Measurements from ENCODE around the gene NR2F2.

Gene NR2F2

DNA sequence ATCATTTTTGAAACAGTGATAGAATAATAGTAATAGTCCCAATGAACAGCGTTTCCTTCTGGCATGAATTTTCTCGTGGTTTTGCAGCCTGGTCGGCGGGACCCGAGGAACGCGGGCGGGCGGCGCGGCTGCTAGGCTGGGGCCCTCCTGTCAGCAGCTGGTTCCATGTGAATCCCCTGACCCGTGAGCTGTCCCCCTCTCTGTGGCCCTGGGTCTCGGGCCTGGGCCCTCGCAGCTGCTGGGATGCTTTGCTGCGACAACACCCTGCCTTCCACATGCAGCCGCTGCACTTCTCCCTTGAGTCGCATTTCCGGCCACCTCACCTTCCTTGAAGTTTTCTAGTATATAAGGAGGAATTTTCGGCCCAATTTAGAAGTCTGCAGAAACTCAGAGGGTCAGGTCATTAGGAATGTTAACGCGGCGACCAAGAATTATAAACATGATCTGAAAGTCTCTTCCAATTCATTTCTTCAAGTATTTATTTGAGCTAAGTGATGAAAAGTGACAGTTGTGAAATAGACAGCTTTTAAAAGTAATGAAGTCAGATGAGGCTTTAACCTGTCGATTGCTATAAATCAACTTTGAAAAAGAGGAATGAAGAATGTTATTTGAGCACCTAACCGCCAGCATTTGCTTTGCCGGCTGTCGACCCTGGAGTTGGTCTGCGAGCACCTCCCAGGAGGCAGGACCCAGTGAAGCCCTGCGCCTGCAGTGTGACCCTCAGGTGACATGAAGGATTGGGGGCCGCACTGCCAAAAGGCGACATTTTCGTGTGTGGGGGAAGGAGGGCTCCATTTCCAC is 27.7 kb downstream of the NR2F2 start:
- H3K9me3 ChIP-seq (ENCODE audit: control insufficient read depth, insufficient read depth, low read length) = no peaks in the 10 kb centered on the region; the same call in 1 of the 2 replicates
- H3K4me2 ChIP-seq (ENCODE audit: low read length) = no peak overlapping the region
- no peaks in the 10 kb centered on the region for H3K36me3 ChIP-seq (ENCODE audit: control insufficient read depth, low read length)
- H3F3A ChIP-seq (ENCODE audit: control insufficient read depth, insufficient read depth) = no peaks in the 10 kb centered on the region
- peaks cover 15% of the 10 kb centered on the region for H3K27me3 ChIP-seq (ENCODE audit: control insufficient read depth, low read length)
- H4K20me1 ChIP-seq (ENCODE audit: control insufficient read depth, insufficient read depth, low read depth, low read length) = no peaks in the 10 kb centered on the region
- H3K27ac ChIP-seq (ENCODE audit: low read depth, low read length) = no peak overlapping the region
- H3K79me2 ChIP-seq (ENCODE audit: control insufficient read depth, low read length) = no peaks in the 10 kb centered on the region
- H3K9me2 ChIP-seq (replicated peaks; ENCODE audit: control insufficient read depth, low read length) = no peaks in the 10 kb centered on the region
- TF ChIP-seq, protein P1, sequence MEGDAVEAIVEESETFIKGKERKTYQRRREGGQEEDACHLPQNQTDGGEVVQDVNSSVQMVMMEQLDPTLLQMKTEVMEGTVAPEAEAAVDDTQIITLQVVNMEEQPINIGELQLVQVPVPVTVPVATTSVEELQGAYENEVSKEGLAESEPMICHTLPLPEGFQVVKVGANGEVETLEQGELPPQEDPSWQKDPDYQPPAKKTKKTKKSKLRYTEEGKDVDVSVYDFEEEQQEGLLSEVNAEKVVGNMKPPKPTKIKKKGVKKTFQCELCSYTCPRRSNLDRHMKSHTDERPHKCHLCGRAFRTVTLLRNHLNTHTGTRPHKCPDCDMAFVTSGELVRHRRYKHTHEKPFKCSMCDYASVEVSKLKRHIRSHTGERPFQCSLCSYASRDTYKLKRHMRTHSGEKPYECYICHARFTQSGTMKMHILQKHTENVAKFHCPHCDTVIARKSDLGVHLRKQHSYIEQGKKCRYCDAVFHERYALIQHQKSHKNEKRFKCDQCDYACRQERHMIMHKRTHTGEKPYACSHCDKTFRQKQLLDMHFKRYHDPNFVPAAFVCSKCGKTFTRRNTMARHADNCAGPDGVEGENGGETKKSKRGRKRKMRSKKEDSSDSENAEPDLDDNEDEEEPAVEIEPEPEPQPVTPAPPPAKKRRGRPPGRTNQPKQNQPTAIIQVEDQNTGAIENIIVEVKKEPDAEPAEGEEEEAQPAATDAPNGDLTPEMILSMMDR (IDR thresholded peaks at IDR 0.05; ENCODE audit: low read depth, low read length, poor library complexity, severe bottlenecking) = no peak
- TF ChIP-seq EZH2phosphoT487 (IDR thresholded peaks at IDR 0.05; ENCODE audit: borderline replicate concordance, low read length) = no peak
- H3K4me1 ChIP-seq (ENCODE audit: control insufficient read depth, low read length) = peaks cover 4% of the 10 kb centered on the region; the same call in 1 of the 2 replicates
- H3K4me3 ChIP-seq (ENCODE audit: low read length) = no peak overlapping the region

DNA sequence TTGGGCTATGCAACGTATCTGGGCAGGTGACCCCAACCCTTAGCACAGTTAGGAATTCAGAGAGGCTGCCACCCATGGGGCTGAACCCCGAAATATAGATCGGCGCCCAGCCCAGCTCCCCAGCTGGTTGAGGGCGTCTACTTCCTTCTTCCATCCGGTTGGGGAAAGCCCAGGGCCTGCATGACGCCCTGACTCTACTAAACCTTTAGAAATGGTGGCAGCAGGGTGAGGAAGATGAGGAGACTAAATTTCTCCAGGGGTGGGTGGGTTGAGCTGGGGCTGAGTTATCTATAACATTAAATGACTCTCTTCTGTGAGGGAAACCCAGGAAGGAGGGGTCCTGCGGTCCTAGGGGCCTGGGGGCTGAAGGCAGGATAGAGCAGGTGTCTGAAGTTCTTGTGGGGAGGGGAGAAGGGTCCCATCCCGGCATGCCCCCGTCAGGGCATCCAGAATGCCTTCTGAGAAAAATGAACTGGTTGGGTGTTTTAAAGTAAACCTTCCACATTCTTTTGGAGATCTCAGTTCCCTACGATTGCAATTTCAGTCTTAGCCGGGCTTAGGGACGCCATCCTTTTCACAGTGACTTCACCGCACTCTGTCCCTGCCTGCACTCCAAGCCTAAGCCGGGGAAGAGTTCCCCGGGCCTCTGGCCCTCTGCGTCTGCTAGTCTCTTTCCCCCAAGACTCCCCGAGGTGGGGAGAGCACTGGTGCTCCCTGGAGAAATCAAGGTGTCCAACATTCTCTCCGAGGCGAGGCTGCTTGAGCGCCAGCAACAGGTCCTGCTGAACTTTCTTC is 28.5 kb downstream of the NR2F2 start:
- Histone ChIP-seq H3K4me2 (ENCODE audit: low read length) (no peak overlapping the region), H3F3A (ENCODE audit: control insufficient read depth, insufficient read depth) (no peaks in the 10 kb centered on the region), H3K79me2 (ENCODE audit: control insufficient read depth, low read length) (no peaks in the 10 kb centered on the region), H3K36me3 (ENCODE audit: control insufficient read depth, low read length) (no peaks in the 10 kb centered on the region), H3K9me2 (replicated peaks; ENCODE audit: control insufficient read depth, low read length) (no peaks in the 10 kb centered on the region), H4K20me1 (ENCODE audit: control insufficient read depth, insufficient read depth, low read depth, low read length) (no peaks in the 10 kb centered on the region), H3K9me3 (ENCODE audit: control insufficient read depth, insufficient read depth, low read length) (no peaks in the 10 kb centered on the region), H3K27ac (ENCODE audit: low read depth, low read length) (no peak overlapping the region), H3K4me1 (ENCODE audit: control insufficient read depth, low read length) (peaks cover 4% of the 10 kb centered on the region; the same call in 1 of the 2 replicates), H3K27me3 (ENCODE audit: control insufficient read depth, low read length) (peaks cover 15% of the 10 kb centered on the region), H3K4me3 (ENCODE audit: low read length) (no peak overlapping the region)
- TF ChIP-seq EZH2phosphoT487 (IDR thresholded peaks at IDR 0.05; ENCODE audit: borderline replicate concordance, low read length) = no peak
- TF ChIP-seq, protein P1 (IDR thresholded peaks at IDR 0.05; ENCODE audit: low read depth, low read length, poor library complexity, severe bottlenecking) = no peak

DNA sequence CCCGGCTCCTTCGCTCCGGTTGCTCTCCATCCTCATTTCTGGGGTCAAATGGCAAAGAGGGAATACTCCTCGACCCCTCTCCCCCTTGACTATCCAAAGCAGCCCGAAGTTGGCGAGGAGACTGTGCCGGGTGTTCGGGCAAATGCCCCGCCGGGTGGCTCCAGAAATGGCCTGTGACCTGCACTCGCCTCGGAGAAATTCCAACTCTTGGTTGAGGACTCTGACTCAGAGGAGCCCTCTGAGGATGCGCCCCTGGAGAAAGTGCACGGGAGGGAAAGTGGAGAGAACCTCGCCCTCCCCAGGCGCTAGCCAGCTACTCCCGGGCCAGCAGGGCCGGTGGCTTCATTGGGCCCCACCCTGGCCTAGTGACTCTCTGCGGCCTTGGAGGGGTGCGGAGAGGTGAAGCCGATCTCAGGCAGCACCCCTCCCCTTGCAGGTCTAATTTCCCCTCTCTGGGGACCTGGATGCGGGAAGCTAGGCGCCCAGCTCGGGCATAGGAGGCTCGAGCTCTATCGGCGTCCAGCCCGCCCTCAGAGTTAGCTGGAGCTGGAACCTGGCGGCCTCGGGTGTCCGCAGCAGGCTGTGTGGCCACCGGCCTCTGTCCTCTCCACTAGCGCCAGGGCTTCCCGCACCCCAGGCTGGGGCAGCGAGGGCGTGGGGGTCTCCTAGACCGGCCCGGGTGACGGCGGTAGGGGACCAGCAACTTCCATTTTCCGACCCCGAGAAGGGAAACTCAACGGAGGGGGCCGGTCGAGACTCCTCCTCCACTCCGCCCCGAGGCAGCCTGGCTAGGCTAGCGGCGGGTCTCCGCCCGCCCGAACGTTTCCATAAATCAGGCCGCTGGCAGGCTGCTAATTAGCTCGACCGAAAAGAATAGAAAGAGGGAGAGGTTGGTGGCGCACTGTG is 29.4 kb downstream of the NR2F2 start:
- no peak overlapping the region for H3K4me2 ChIP-seq (ENCODE audit: low read length)
- no peaks in the 10 kb centered on the region for H3K9me3 ChIP-seq (ENCODE audit: control insufficient read depth, insufficient read depth, low read length)
- peaks cover 4% of the 10 kb centered on the region; the same call in 1 of the 2 replicates for H3K4me1 ChIP-seq (ENCODE audit: control insufficient read depth, low read length)
- TF ChIP-seq, protein P1 (IDR thresholded peaks at IDR 0.05; ENCODE audit: low read depth, low read length, poor library complexity, severe bottlenecking) = no peak
- TF ChIP-seq EZH2phosphoT487 (IDR thresholded peaks at IDR 0.05; ENCODE audit: borderline replicate concordance, low read length) = no peak
- no peaks in the 10 kb centered on the region for H3K9me2 ChIP-seq (replicated peaks; ENCODE audit: control insufficient read depth, low read length)
- no peaks in the 10 kb centered on the region for H3F3A ChIP-seq (ENCODE audit: control insufficient read depth, insufficient read depth)
- no peak overlapping the region for H3K4me3 ChIP-seq (ENCODE audit: low read length)
- H3K79me2 ChIP-seq (ENCODE audit: control insufficient read depth, low read length) = no peaks in the 10 kb centered on the region
- H3K27me3 ChIP-seq (ENCODE audit: control insufficient read depth, low read length) = peaks cover 15% of the 10 kb centered on the region
- no peaks in the 10 kb centered on the region for H4K20me1 ChIP-seq (ENCODE audit: control insufficient read depth, insufficient read depth, low read depth, low read length)
- H3K36me3 ChIP-seq (ENCODE audit: control insufficient read depth, low read length) = no peaks in the 10 kb centered on the region
- no peak overlapping the region for H3K27ac ChIP-seq (ENCODE audit: low read depth, low read length)
